DOHH2 (cell line): ENCODE results near the gene MELTF.

Source experiments
- H3F3A ChIP-seq: fragments of 200-600 bp; sonication (generic), shearing (Covaris generic); 2 replicates; pipeline ENCODE4 v1.6.0; 2016; ENCODE audit warnings: antibody characterized with exemption, mild to moderate bottlenecking; ENCODE audit not compliant: control insufficient read depth, insufficient read depth
- H3K27ac ChIP-seq: fragments of 200-600 bp; sonication (generic); 2 replicates; pipeline ENCODE4 v1.5.1; 2014; ENCODE audit warnings: low read depth, mild to moderate bottlenecking, low read length, moderate library complexity
- H3K27me3 ChIP-seq: fragments of 200-600 bp; sonication (generic); 2 replicates; pipeline ENCODE4 v1.6.1; 2014; ENCODE audit warnings: mild to moderate bottlenecking, low read length, mixed read lengths; ENCODE audit not compliant: control insufficient read depth
- H3K36me3 ChIP-seq: fragments of 200-600 bp; sonication (generic); 2 replicates; pipeline ENCODE4 v1.6.1; 2014; ENCODE audit warnings: mild to moderate bottlenecking, low read length, moderate library complexity, mixed read lengths; ENCODE audit not compliant: control insufficient read depth
- H3K4me1 ChIP-seq: fragments of 200-600 bp; sonication (generic); 2 replicates; pipeline ENCODE4 v1.6.1; 2014; ENCODE audit warnings: mild to moderate bottlenecking, low read length, mixed read lengths; ENCODE audit not compliant: control insufficient read depth
- H3K4me2 ChIP-seq: fragments of 200-600 bp; sonication (generic); 2 replicates; pipeline ENCODE4 v1.6.0; 2014; ENCODE audit warnings: mild to moderate bottlenecking, low read length, moderate library complexity
- H3K4me3 ChIP-seq: fragments of 200-600 bp; sonication (generic); 2 replicates; pipeline ENCODE4 v1.5.1; 2014; ENCODE audit warnings: mild to moderate bottlenecking, low read length, mixed read lengths
- H3K79me2 ChIP-seq: fragments of 200-600 bp; sonication (generic); 2 replicates; pipeline ENCODE4 v1.6.1; 2014; ENCODE audit warnings: mild to moderate bottlenecking, low read length, mixed read lengths; ENCODE audit not compliant: control insufficient read depth
- H3K9me2 ChIP-seq: fragments of 200-600 bp; sonication (generic); replicated peaks from 2 replicates; pipeline ENCODE4 v1.6.1; 2014; ENCODE audit warnings: mild to moderate bottlenecking, low read length, mixed read lengths; ENCODE audit not compliant: control insufficient read depth
- H3K9me3 ChIP-seq: fragments of 200-600 bp; sonication (generic); 2 replicates; pipeline ENCODE4 v1.6.1; 2014; ENCODE audit warnings: antibody characterized with exemption, low read length, mixed read lengths; ENCODE audit not compliant: control insufficient read depth, insufficient read depth
- H4K20me1 ChIP-seq: fragments of 200-600 bp; sonication (generic); 2 replicates; pipeline ENCODE4 v1.6.0; 2014; ENCODE audit warnings: low read depth, mild to moderate bottlenecking, antibody characterized with exemption, low read length, moderate library complexity; ENCODE audit not compliant: control insufficient read depth, insufficient read depth
- EZH2phosphoT487 ChIP-seq: fragments of 200-600 bp; sonication (generic); IDR thresholded peaks from 2 replicates; pipeline ENCODE4 v1.6.1; 2017; ENCODE audit warnings: borderline replicate concordance, mild to moderate bottlenecking, antibody characterized with exemption, low read length, moderate library complexity, mixed read lengths
- TF ChIP-seq, protein P1 (sequence below): fragments of 200-600 bp; sonication (generic); IDR thresholded peaks from one replicate; pipeline ENCODE4 v1.5.1; 2014; ENCODE audit warnings: antibody characterized with exemption, mild to moderate bottlenecking, low read depth, low read length; ENCODE audit not compliant: poor library complexity, severe bottlenecking

Gene MELTF

GRCh38 chr3:197042539-197042938, 12.9 kb upstream of the MELTF start:
- TF ChIP-seq, protein P1, sequence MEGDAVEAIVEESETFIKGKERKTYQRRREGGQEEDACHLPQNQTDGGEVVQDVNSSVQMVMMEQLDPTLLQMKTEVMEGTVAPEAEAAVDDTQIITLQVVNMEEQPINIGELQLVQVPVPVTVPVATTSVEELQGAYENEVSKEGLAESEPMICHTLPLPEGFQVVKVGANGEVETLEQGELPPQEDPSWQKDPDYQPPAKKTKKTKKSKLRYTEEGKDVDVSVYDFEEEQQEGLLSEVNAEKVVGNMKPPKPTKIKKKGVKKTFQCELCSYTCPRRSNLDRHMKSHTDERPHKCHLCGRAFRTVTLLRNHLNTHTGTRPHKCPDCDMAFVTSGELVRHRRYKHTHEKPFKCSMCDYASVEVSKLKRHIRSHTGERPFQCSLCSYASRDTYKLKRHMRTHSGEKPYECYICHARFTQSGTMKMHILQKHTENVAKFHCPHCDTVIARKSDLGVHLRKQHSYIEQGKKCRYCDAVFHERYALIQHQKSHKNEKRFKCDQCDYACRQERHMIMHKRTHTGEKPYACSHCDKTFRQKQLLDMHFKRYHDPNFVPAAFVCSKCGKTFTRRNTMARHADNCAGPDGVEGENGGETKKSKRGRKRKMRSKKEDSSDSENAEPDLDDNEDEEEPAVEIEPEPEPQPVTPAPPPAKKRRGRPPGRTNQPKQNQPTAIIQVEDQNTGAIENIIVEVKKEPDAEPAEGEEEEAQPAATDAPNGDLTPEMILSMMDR: no peak
- TF ChIP-seq EZH2phosphoT487: no peak
- no peaks in the 10 kb centered on the region for H4K20me1 ChIP-seq
- H3K4me3 ChIP-seq: no peak overlapping the region
- 0 out of 2 replicates have a peak, but pooled peaks cover 2% of the 10 kb centered on the region for H3F3A ChIP-seq
- H3K9me3 ChIP-seq: no peaks in the 10 kb centered on the region
- H3K27ac ChIP-seq: no peak overlapping the region
- no peaks in the 10 kb centered on the region for H3K9me2 ChIP-seq
- H3K36me3 ChIP-seq: peaks cover 18% of the 10 kb centered on the region
- H3K27me3 ChIP-seq: no peaks in the 10 kb centered on the region; the same call in 1 of the 2 replicates
- peaks cover 3% of the 10 kb centered on the region for H3K4me1 ChIP-seq
- no peak overlapping the region for H3K4me2 ChIP-seq
- H3K79me2 ChIP-seq: no peaks in the 10 kb centered on the region

DNA sequence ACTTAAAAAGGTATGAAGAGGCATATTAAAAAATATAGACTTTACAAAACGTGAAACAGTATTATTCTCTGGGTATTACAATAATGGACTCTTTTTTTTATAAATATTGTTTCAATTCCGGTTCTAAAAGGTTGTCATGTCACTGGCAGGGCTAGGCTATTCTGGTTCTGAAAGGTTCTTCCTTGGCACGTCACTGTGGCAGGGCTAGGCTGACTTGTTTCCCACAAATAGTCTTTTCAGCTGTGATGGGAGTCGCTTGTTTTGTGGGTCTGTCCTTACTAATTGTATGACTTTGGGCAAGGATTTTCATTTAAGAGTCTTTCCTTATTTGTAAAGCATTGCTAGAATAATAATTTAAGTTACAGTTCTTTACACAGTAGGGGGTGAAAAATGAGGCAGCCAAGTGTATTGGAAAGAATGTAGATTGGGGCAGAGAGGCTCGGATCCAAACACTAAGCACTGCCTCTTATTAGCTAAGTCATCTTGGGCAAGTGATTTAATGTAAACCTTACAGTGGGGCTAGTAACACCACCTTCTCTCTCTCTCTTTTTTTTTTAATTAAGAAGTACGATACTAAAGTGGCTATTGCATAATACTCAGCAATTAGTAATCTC, 12.4 kb upstream of the MELTF start:
- no peak overlapping the region for H3K4me3 ChIP-seq
- no peaks in the 10 kb centered on the region for H3K79me2 ChIP-seq
- H4K20me1 ChIP-seq: no peaks in the 10 kb centered on the region
- TF ChIP-seq, protein P1: no peak
- no peak for TF ChIP-seq EZH2phosphoT487
- H3K4me2 ChIP-seq: no peak overlapping the region
- no peak overlapping the region for H3K27ac ChIP-seq
- H3K4me1 ChIP-seq: peaks cover 8% of the 10 kb centered on the region
- no peaks in the 10 kb centered on the region for H3K9me3 ChIP-seq
- peaks cover 6% of the 10 kb centered on the region for H3K27me3 ChIP-seq
- peaks cover 16% of the 10 kb centered on the region for H3K36me3 ChIP-seq
- H3F3A ChIP-seq: 0 out of 2 replicates have a peak, but pooled peaks cover 4% of the 10 kb centered on the region
- no peaks in the 10 kb centered on the region for H3K9me2 ChIP-seq

DNA sequence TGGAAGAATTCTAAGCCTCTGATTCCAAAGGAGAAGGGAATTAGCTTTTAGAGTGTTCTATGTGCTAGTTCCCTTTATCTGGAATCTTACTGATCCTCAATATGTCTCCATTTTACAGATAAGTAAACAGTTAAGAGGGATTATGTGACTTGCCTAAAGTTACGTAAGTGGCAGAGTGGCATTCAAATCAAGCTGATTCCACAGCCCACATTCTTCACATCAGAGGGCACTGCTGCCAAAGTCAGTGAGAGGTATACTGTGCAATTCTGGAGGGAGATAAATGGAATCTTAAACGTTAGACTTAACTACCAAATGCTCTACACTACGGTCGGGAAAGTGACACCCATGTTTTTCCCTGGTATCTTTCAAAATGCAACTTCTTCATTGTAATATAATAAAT, 11.0 kb upstream of the MELTF start:
- TF ChIP-seq EZH2phosphoT487: no peak
- TF ChIP-seq, protein P1: no peak
- H3K27me3 ChIP-seq: peaks cover 19% of the 10 kb centered on the region
- 0 out of 2 replicates have a peak, but pooled peaks cover 4% of the 10 kb centered on the region for H3F3A ChIP-seq
- H3K79me2 ChIP-seq: no peaks in the 10 kb centered on the region
- H3K4me2 ChIP-seq: no peak overlapping the region
- no peaks in the 10 kb centered on the region for H4K20me1 ChIP-seq
- no peak overlapping the region for H3K4me3 ChIP-seq
- H3K9me3 ChIP-seq: no peaks in the 10 kb centered on the region
- peaks cover 9% of the 10 kb centered on the region for H3K36me3 ChIP-seq
- H3K27ac ChIP-seq: no peak overlapping the region
- no peaks in the 10 kb centered on the region for H3K9me2 ChIP-seq
- peaks cover 19% of the 10 kb centered on the region for H3K4me1 ChIP-seq
